GM12878 (cell line): ENCODE data around the gene EMILIN2. TPM values are rescaled to one million over a fixed set of nuclear protein-coding genes. Genes with fewer than 3 reads are reported as not detected.

Experiments
- ATAC-seq: fragments of 200-7000 bp; cut with Tn5 transposase; 3 replicates; pipeline ENCODE4 v1.9.1; 2020; ENCODE audit warnings: mild to moderate bottlenecking, moderate library complexity
- BruUV-seq: library from RNA; stranded (reverse); fragments of 400-500 nt; replicated peaks from 2 replicates; lab custom pipeline; 2021; lab: Mats Ljungman, UMichigan
- CTCF ChIA-PET: fragments of 300-600 bp; sonication (Branson Sonifier 250); formaldehyde crosslinking; extraction: SDS; loops from one replicate; lab custom pipeline; 2021; ENCODE audit warnings: inconsistent platforms; lab: Yijun Ruan, JAX
- POLR2A ChIA-PET: fragments of 350-600 bp; formaldehyde crosslinking; extraction: SDS; loops from one replicate; lab custom pipeline; 2021; ENCODE audit warnings: inconsistent platforms; lab: Charles Lee
- RAD21 ChIA-PET: fragments of 300-600 bp; sonication (Branson Sonifier 250); formaldehyde crosslinking; loops from one replicate; lab custom pipeline; 2023; ENCODE audit warnings: antibody characterized with exemption; ENCODE audit not compliant: unreplicated experiment; lab: Charles Lee
- SMC1A ChIA-PET: fragments of 300-600 bp; sonication (Branson Sonifier 250); formaldehyde crosslinking; loops from one replicate; lab custom pipeline; 2023; ENCODE audit not compliant: unreplicated experiment, uncharacterized antibody; lab: Charles Lee
- DNase-seq: peaks from one replicate; pipeline ENCODE4 v3.0.0-alpha.2; 2011; ENCODE audit warnings: low read depth, low spot score
- FAIRE-seq: peaks from 3 replicates; lab custom pipeline; 2011; peaks lifted over from hg19 to GRCh38; lab: Jason Lieb, UNC
- H2AFZ ChIP-seq: 2 replicates; pipeline ENCODE4 v1.6.0; 2011; ENCODE audit warnings: low read depth, low read length, control low read depth; ENCODE audit not compliant: control insufficient read depth
- H3K27ac ChIP-seq: 2 replicates; pipeline ENCODE4 v1.5.1; 2011; ENCODE audit warnings: control low read depth; ENCODE audit not compliant: control insufficient read depth, insufficient read depth
- H3K27me3 ChIP-seq, 2 experiments: replicated peaks in 1 of 2; 2 replicates each; pipeline versions ENCODE4 v1.6.0 to v1.6.1; 2011; ENCODE audit warnings: low read length in 1 of 2; ENCODE audit not compliant: control insufficient read depth in 2 of 2, insufficient read depth in 2 of 2
- H3K36me3 ChIP-seq, 2 experiments: 2 replicates each; pipeline ENCODE4 v1.5.1; 2011; ENCODE audit warnings: low read length in 1 of 2; ENCODE audit not compliant: control insufficient read depth in 2 of 2, insufficient read depth in 2 of 2
- H3K4me1 ChIP-seq: 2 replicates; pipeline ENCODE4 v1.6.1; 2011; ENCODE audit warnings: mild to moderate bottlenecking, low read length, moderate library complexity, mixed read lengths; ENCODE audit not compliant: control insufficient read depth, insufficient read depth
- H3K4me2 ChIP-seq: 2 replicates; pipeline ENCODE4 v1.6.0; 2011; ENCODE audit warnings: control low read depth; ENCODE audit not compliant: control insufficient read depth, insufficient read depth
- H3K4me3 ChIP-seq: fragments of 200-600 bp; sonication (generic); 2 replicates; pipeline ENCODE4 v1.5.1; 2016
- H3K79me2 ChIP-seq: 2 replicates; pipeline ENCODE4 v1.6.0; 2011; ENCODE audit warnings: low read length; ENCODE audit not compliant: control insufficient read depth, insufficient read depth
- H3K9ac ChIP-seq: 2 replicates; pipeline ENCODE4 v1.8.0; 2011; ENCODE audit warnings: low read length, control low read depth, mixed read lengths; ENCODE audit not compliant: control insufficient read depth, insufficient read depth
- H3K9me3 ChIP-seq: replicated peaks from 3 replicates; pipeline ENCODE4 v1.5.1; 2011; ENCODE audit warnings: mild to moderate bottlenecking, low read length; ENCODE audit not compliant: control insufficient read depth, insufficient read depth
- H4K20me1 ChIP-seq: 2 replicates; pipeline ENCODE4 v1.6.0; 2011; ENCODE audit not compliant: control insufficient read depth, insufficient read depth
- ATF7 ChIP-seq: fragments of 450-650 bp; IDR thresholded peaks from 2 replicates; pipeline ENCODE4 v1.6.1; 2016; ENCODE audit warnings: low read depth, mild to moderate bottlenecking
- BRCA1 ChIP-seq: IDR thresholded peaks from 2 replicates; pipeline ENCODE4 v1.6.1; 2011; ENCODE audit warnings: low read depth, low read length, improper control_type of control experiment
- NFXL1 ChIP-seq: fragments of 450-650 bp; IDR thresholded peaks from 2 replicates; pipeline ENCODE4 v1.6.1; 2017; ENCODE audit warnings: antibody characterized with exemption, mild to moderate bottlenecking, borderline replicate concordance
- SMC3 ChIP-seq: IDR thresholded peaks from 2 replicates; pipeline ENCODE4 v1.6.1; 2011; ENCODE audit warnings: low read length, improper control_type of control experiment, borderline replicate concordance
- TCF3 ChIP-seq: IDR thresholded peaks from 2 replicates; pipeline ENCODE4 v1.6.1; 2012; ENCODE audit warnings: low read depth, mild to moderate bottlenecking, low read length, borderline replicate concordance; ENCODE audit not compliant: insufficient read depth
- WRNIP1 ChIP-seq: IDR thresholded peaks from 2 replicates; pipeline ENCODE4 v1.6.1; 2011; ENCODE audit warnings: low read depth, low read length, improper control_type of control experiment, borderline replicate concordance
- ZNF207 ChIP-seq: fragments of 450-650 bp; IDR thresholded peaks from 2 replicates; pipeline ENCODE4 v1.6.1; 2014; ENCODE audit warnings: antibody characterized with exemption, mild to moderate bottlenecking, borderline replicate concordance
- whole genome bisulfite sequencing: methylation state at CpG from one replicate; pipeline ENCODE4 v1.1.6; 2016; ENCODE audit warnings: low lambda C conversion rate; ENCODE audit not compliant: insufficient replicate concordance, insufficient coverage; ENCODE audit errors: missing lambda C conversion rate; 5-methylcytosine and 5-hydroxymethylcytosine counted together
- in situ Hi-C: fragments of 300-500 bp; cut with MboI; formaldehyde crosslinking; loops from 9 replicates; pipeline ENCODE4 v1.14.3; 2018; ENCODE audit warnings: mixed read lengths
- intact Hi-C: fragments of 100-400 bp; cut with micrococcal nuclease; formaldehyde crosslinking; loops from one replicate; pipeline ENCODE4 v1.14.2; 2022; ENCODE audit not compliant: unreplicated experiment
- polyA plus RNA-seq, 11 experiments: library from polyadenylated mRNA; depleted of rRNA in 4 of 11; unstranded in 6 of 11; stranded (reverse) in 5 of 11; fragments of >200 nt; fragmentation: Nextera tagmentation in 4 of 11; fragmentation: Illumina TruSeq in 1 of 11; extraction: Ambion mirVana in 4 of 11; extraction: Trizol in 1 of 11; gene quantifications; 1 replicate in 1 of 11; 2 replicates in 10 of 11; pipeline versions ENCODE4 v1.2.1 to v1.2.3, GENCODE V29; 2011 to 2016; ENCODE audit warnings: inconsistent platforms in 2 of 11, missing spikeins in 2 of 11, low read depth in 1 of 11
- total RNA-seq, 4 experiments: library from RNA; depleted of rRNA in 3 of 4; stranded (reverse); fragments of >200 nt in 3 of 4; fragmentation: Illumina TruSeq in 1 of 4; extraction: Trizol in 1 of 4; gene quantifications; 2 replicates each; pipeline versions ENCODE4 v1.2.1 to v1.2.3, GENCODE V29; 2013 to 2021

Gene EMILIN2
- total and polyA plus RNA-seq, 10 of the 15 experiments (the other 5 are each of a cell fraction or from before 2014, with no cell fraction given) = 0.58 to 18.4 (median 5.9) TPM

- no peak for TF ChIP-seq NFXL1
These were observed 70.6 kb downstream of the EMILIN2 start (continued) for GRCh38 chr18:2917259-2918047.

- in situ Hi-C loops (no loop called here), intact Hi-C loops (no loop called here)
- SMC1A ChIA-PET = interaction anchor here (1.4 to 2.0 kb wide), 3 partner anchors 14 to 204 kb away, joined by 3 to 9 read pairs (median 8); no protein-coding TSS in a partner anchor
- POLR2A ChIA-PET = interaction anchor here (0.5 kb wide), 1 partner anchor 203 kb away, joined by 3 read pairs; no protein-coding TSS in a partner anchor
- H3K4me2 ChIP-seq = no peak overlapping the region
- H3K36me3 ChIP-seq = peaks cover 15 to 31% of the 10 kb centered on the region in 2 experiments; a peak in 3 of 4 replicates
- H3K27ac ChIP-seq = no peak overlapping the region
- no peak for ATAC-seq
- no peak for DNase-seq
- no peaks in the 10 kb centered on the region for H3K79me2 ChIP-seq
- TF ChIP-seq ZNF207 (no peak), WRNIP1 (no peak), SMC3 (no peak), ATF7 (no peak), BRCA1 (no peak), TCF3 (no peak)
- no peak overlapping the region for H3K4me3 ChIP-seq
- CTCF ChIA-PET = interaction anchor here (1.2 to 1.6 kb wide), 4 partner anchors 11 to 327 kb away, joined by 3 to 7 read pairs (median 4); no protein-coding TSS in a partner anchor
- H3K9ac ChIP-seq = no peak overlapping the region
- FAIRE-seq = no peak
- H4K20me1 ChIP-seq = no peaks in the 10 kb centered on the region
- no peaks in the 10 kb centered on the region for H3K9me3 ChIP-seq
- WGBS = 92% methylated on average over 18 of the region's 18 CpGs
- no TSS peak for BruUV-seq
- RAD21 ChIA-PET = interaction anchor here (1.1 to 2.5 kb wide), 3 partner anchors 11 to 67 kb away, joined by 3 to 9 read pairs (median 4); no protein-coding TSS in a partner anchor
- H3K27me3 ChIP-seq = no peaks in the 10 kb centered on the region
- peaks cover 8% of the 10 kb centered on the region for H3K4me1 ChIP-seq
- no peak overlapping the region for H2AFZ ChIP-seq
These were observed 72.2 kb downstream of the EMILIN2 start for GRCh38 chr18:2918761-2919550.
